GM12872 (cell line): Measurements from ENCODE around the gene DNA2.

Experiments used
- TF ChIP-seq, protein P1 (sequence below): IDR thresholded peaks from 3 replicates; pipeline ENCODE4 v1.5.1; 2011; ENCODE audit warnings: low read depth, mild to moderate bottlenecking, low read length, moderate library complexity; ENCODE audit not compliant: insufficient read depth

The DNA2 gene

DNA sequence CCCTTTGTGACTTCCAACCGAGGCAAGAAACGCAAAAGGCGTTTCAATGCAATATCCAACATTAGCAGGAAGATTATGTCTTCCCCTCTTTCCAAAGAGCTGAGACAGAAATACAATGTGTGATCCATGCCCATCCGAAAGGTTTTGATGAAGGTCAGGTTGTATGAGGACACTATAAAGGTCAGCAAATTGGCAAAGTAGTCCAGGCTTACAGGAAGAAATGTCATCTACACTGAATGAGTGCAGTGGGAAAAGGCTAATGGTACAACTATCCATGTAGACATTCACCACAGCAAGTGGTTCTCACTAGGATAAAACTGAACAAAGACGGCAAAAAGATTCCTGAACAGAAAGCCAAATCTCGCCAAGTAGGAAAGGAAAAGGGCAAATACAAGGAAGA lies 27.8 kb upstream of the DNA2 start:
- TF ChIP-seq, protein P1, sequence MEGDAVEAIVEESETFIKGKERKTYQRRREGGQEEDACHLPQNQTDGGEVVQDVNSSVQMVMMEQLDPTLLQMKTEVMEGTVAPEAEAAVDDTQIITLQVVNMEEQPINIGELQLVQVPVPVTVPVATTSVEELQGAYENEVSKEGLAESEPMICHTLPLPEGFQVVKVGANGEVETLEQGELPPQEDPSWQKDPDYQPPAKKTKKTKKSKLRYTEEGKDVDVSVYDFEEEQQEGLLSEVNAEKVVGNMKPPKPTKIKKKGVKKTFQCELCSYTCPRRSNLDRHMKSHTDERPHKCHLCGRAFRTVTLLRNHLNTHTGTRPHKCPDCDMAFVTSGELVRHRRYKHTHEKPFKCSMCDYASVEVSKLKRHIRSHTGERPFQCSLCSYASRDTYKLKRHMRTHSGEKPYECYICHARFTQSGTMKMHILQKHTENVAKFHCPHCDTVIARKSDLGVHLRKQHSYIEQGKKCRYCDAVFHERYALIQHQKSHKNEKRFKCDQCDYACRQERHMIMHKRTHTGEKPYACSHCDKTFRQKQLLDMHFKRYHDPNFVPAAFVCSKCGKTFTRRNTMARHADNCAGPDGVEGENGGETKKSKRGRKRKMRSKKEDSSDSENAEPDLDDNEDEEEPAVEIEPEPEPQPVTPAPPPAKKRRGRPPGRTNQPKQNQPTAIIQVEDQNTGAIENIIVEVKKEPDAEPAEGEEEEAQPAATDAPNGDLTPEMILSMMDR = no peak

DNA sequence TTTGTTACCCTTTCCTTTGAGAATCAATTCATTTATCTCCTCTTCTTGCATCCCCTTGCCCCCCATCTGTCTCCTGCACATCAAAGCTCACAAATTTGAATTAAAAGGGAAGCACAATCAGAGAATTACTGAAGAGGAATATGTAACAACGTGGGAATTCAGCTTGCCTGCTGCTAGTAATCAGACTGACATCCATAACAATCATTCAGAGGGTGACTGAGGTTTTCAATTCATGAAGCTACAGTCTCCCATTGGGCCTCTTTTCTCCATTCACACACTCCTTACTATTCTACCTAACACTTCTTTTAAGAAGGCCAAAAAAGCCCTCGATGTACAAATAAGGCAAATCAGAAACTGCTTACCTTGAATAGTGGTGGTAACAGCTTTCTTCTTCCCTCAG lies 24.3 kb upstream of the DNA2 start:
- TF ChIP-seq, protein P1 = no peak

DNA sequence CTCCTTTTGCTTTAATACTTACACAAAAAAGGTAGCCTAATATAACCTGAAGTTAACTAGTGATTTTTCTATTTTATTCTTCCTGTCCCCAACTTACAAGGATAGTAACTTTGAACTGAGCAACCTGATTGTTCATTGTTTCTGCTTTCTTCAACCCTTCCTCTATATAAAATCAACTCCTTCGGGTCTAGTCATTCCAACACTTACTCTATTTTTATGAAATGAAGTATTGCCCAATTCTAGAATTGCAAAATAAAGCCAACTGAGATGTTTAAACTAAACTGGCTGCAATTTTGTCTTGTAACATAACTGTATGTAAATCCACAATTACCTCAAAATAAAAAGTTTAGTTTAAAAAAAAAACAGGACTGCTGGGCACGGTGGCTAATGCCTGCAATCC lies 20.3 kb upstream of the DNA2 start:
- TF ChIP-seq, protein P1 = no peak

DNA sequence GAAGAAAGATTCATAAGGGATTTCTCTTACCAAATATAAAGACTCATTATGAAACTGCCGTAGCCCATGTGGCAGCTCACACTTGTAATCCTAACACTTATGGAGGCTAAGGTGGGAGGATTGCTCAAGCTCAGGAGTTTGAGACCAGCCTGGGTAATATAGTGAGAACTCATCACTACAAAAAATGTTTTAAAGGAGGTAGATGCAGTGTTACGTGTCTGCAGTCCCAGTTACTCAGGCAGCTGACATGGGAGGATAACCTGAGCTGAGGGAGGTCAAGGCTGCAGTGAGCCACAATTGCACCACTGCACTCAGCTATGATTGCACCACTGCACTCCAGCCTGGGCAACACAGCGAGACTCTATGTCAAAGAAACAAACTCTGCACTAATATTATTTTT lies 18.1 kb upstream of the DNA2 start:
- TF ChIP-seq, protein P1 = no peak

DNA sequence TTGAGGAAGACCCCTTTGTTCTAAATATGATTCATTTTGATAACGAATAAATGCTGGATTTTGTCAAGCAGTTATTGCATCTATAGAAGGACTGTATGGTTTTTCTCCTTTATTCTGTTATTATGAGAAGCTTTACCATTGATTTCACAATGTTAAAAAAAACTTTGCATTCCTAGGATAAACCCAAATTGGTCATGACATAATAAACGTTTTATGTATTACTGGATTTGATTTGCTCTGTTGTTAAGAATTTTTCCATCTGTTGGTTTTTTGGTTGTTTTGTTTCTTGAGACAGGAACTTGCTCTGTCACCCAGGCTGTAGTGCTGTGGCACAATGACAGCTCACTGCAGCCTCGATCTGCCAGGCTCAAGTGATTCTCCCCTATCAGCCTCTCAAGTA lies 2.2 kb upstream of the DNA2 start:
- TF ChIP-seq, protein P1 = no peak

DNA sequence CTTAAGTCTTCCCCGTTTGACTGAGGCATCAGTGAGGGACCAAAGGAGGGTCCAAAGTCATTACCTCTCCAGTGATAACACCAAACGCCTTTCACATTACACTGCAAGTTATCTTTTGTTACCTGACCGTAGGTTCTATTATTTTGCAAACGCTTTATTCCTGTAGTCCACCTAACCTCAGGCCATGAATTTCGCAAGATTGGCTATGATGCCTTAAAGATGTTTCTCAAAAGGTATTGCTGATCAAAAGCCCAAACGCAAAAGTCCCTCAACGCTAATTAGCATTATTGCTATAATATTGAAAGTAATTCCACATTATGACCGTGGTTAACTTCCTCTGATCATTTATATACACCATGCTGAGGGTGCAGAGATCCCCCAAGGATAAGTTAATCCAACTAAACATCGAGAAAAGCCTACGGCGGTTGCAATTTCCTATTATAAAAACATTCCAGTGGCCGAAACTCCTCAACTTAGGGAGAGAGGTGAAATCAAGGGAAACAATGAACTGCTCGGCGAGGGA lies 649 bp downstream of the DNA2 start:
- TF ChIP-seq, protein P1 = no peak

DNA sequence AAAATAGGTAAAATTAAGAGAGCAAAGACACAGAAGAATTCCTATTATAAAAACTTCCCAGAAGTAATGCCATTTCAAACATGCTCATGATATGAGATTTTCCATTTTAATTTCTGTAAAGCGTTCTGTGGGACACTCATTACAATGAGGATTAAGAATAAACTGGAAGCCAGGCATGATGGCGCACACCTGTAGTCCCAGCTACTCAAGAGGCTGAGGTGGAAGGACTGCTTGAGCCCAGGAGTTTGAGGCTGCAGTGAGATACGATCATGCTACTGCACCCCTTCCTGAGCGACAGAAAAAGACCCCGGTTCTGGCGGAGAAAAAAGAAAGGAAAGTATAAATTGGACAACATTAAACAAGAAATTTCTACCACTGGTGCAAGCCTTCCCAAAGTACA lies 1.5 kb downstream of the DNA2 start:
- TF ChIP-seq, protein P1 = no peak

DNA sequence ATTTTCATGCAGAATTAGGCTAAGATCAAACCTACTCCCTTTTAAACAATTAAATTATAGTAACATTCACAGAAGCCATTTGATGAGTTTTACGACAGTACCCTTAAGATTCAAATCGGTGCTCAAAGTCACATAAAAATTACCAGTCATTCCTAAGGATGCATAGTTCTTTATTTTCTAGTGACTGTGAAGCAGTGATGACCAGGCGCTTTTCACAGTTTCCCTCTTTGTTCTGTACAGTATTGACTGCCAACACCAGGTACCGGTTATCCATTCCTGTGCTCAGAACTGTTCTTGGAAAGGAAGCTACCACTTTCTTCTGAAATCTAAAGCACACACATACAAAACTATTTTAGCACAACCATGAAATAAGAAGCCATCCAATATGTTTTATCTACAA lies 1.9 kb downstream of the DNA2 start:
- TF ChIP-seq, protein P1 = no peak
